PFSK-1 (cell line): Measurements from ENCODE around the gene RBKS.

Source experiments
- FOXP2 ChIP-seq: optimal IDR thresholded peaks from 2 replicates; pipeline ENCODE3; 2011; ENCODE audit warnings: borderline replicate concordance, control low read depth, inconsistent platforms; ENCODE audit not compliant: insufficient read depth; ENCODE audit errors: extremely low read length, extremely low read depth
- POLR2AphosphoS5 ChIP-seq: IDR thresholded peaks from 2 replicates; pipeline ENCODE4 v1.6.1; 2012; ENCODE audit warnings: low read depth, mild to moderate bottlenecking, control low read depth, low read length, moderate library complexity
- REST ChIP-seq, 2 experiments: IDR thresholded peaks; 2 replicates each; pipeline versions ENCODE4 v1.6.1 to v1.8.0; 2011 to 2012; ENCODE audit warnings: low read depth in 2 of 2, low read length in 2 of 2, control low read depth in 1 of 2, inconsistent platforms in 1 of 2, mild to moderate bottlenecking in 1 of 2, moderate library complexity in 1 of 2; ENCODE audit not compliant: insufficient read depth in 1 of 2
- SIN3A ChIP-seq: IDR thresholded peaks from 2 replicates; pipeline ENCODE4 v1.6.1; 2012; ENCODE audit warnings: mild to moderate bottlenecking, low read length, moderate library complexity, borderline replicate concordance; ENCODE audit not compliant: insufficient read depth
- TAF1 ChIP-seq: IDR thresholded peaks from 2 replicates; pipeline ENCODE4 v1.6.1; 2012; ENCODE audit warnings: low read length, control low read depth, borderline replicate concordance; ENCODE audit not compliant: insufficient read depth

The RBKS gene

GRCh38 chr2:27806311-27807059, 83.7 kb downstream of the RBKS start:
- no peak for TF ChIP-seq FOXP2
- no peak for TF ChIP-seq POLR2AphosphoS5
- TF ChIP-seq TAF1: no peak
- no peak for TF ChIP-seq REST (IDR thresholded peaks at IDR 0.05; ENCODE audit: insufficient read depth in 1 of 2, low read depth in 2 of 2, low read length in 2 of 2)
- no peak for TF ChIP-seq SIN3A

- TF ChIP-seq POLR2AphosphoS5 (no peak), REST (IDR thresholded peaks at IDR 0.05; ENCODE audit: insufficient read depth in 1 of 2, low read depth in 2 of 2, low read length in 2 of 2) (no peak), SIN3A (no peak), TAF1 (no peak)
Measured at GRCh38 chr2:27805180-27805579, 85.0 kb downstream of the RBKS start.

- TF ChIP-seq FOXP2 (no peak), REST (IDR thresholded peaks at IDR 0.05; ENCODE audit: insufficient read depth in 1 of 2, low read depth in 2 of 2, low read length in 2 of 2) (no peak), POLR2AphosphoS5 (no peak), TAF1 (no peak), SIN3A (no peak)
Measured at GRCh38 chr2:27804146-27804545, 86.0 kb downstream of the RBKS start.

DNA sequence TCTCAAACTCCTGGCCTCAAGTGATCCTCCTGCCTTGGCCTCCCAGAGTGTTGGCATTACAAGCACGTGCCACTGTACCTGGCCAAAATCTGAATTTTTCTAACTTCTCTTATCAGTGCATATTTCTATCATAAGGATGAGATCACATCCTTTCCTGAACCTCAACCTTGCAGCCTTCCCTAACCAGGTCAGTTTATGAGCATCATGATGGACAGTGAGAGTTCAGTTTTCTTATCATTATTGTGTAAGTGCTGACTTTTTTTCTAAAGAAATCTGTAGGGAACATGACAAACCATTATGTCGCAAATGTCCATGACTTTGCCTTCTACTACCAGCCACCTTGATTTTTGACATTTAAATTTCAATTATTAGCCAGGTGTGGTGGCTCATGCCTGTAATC, 87.1 kb downstream of the RBKS start:
- no peak for TF ChIP-seq POLR2AphosphoS5
- no peak for TF ChIP-seq FOXP2
- TF ChIP-seq TAF1: no peak
- no peak for TF ChIP-seq SIN3A
- TF ChIP-seq REST (IDR thresholded peaks at IDR 0.05; ENCODE audit: insufficient read depth in 1 of 2, low read depth in 2 of 2, low read length in 2 of 2): no peak

DNA sequence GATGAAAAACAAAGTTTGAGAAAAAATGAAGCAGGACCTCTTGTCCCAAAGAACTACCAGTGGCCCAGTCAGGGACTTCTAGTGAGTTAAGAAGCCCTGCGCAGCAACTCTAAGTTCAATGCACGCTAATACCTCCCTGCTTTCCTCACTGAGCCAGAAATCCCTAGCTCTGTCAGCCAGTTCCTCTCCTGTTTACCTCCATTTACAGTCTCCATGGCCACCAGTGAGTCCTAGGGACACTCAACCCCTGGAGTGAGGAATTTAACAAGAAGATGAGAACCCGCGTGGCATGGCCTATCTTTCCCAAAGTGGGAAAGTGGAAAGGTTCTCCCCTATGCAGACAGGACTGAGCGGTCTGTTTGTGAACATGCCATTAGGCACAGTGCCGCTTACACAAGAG, 87.6 kb downstream of the RBKS start:
- no peak for TF ChIP-seq POLR2AphosphoS5
- no peak for TF ChIP-seq TAF1
